ENCODE results near the gene H1-8.
A peak's percentile ranks its signal among the peaks of the same experiment; 100 is the strongest.

The H1-8 gene

GRCh38 chr3:129556358-129556695 is 13.4 kb downstream of the H1-8 start:
- no peak for DNase-seq

- no peak for DNase-seq
These were observed 14.0 kb downstream of the H1-8 start for GRCh38 chr3:129556890-129557547.

GRCh38 chr3:129557548-129557894 is 14.5 kb downstream of the H1-8 start:
- no peak for DNase-seq

- no peak for DNase-seq
These were observed 15.3 kb downstream of the H1-8 start for GRCh38 chr3:129558081-129558771.

- peak in 1 of 14 donors; percentile 58 for DNase-seq
These were observed 16.0 kb downstream of the H1-8 start for GRCh38 chr3:129558772-129559564.

GRCh38 chr3:129559565-129560079 is 16.6 kb downstream of the H1-8 start:
- DNase-seq: no peak

- DNase-seq: peak in 3 of 14 donors; percentile 11 to 45 (median 41)
These were observed 17.4 kb downstream of the H1-8 start for GRCh38 chr3:129560269-129560787.

- DNase-seq: peak in 8 of 14 donors; percentile 29 to 79 (median 36)
These were observed 18.1 kb downstream of the H1-8 start for GRCh38 chr3:129560911-129561594.

GRCh38 chr3:129561619-129562248 is 18.8 kb downstream of the H1-8 start:
- DNase-seq: no peak

- DNase-seq: no peak
These were observed 19.8 kb downstream of the H1-8 start for GRCh38 chr3:129562803-129563202.

GRCh38 chr3:129563332-129563731 is 20.4 kb downstream of the H1-8 start:
- DNase-seq: no peak

GRCh38 chr3:129563850-129564535 is 21.0 kb downstream of the H1-8 start:
- DNase-seq: no peak

- no peak for DNase-seq
These were observed 22.1 kb downstream of the H1-8 start for GRCh38 chr3:129564981-129565644.

GRCh38 chr3:129565902-129566301 is 22.9 kb downstream of the H1-8 start:
- no peak for DNase-seq

- no peak for DNase-seq
These were observed 24.3 kb downstream of the H1-8 start for GRCh38 chr3:129567176-129567705.

- DNase-seq: no peak
These were observed 25.0 kb downstream of the H1-8 start for GRCh38 chr3:129567939-129568338.

GRCh38 chr3:129569856-129570255 is 26.9 kb downstream of the H1-8 start:
- no peak for DNase-seq

- DNase-seq: no peak
These were observed 28.9 kb downstream of the H1-8 start for GRCh38 chr3:129571605-129572547.

GRCh38 chr3:129572603-129573002 is 29.6 kb downstream of the H1-8 start:
- DNase-seq: no peak
